GM23248 (cell line): Measurements from ENCODE around the gene APMAP. TPM values are rescaled to one million over a fixed set of nuclear protein-coding genes. Genes with fewer than 3 reads are reported as not detected.

Experiments
- DNase-seq: peaks from one replicate; pipeline ENCODE4 v3.0.0-alpha.2; 2015
- H2AFZ ChIP-seq: fragments of 200-600 bp; sonication (generic); 2 replicates; pipeline ENCODE4 v1.6.1; 2016; ENCODE audit warnings: antibody characterized with exemption
- H3F3A ChIP-seq: fragments of 200-600 bp; sonication (generic); 2 replicates; pipeline ENCODE4 v1.6.1; 2016; ENCODE audit warnings: mild to moderate bottlenecking, antibody characterized with exemption, mixed run types; ENCODE audit not compliant: insufficient read depth
- H3K27ac ChIP-seq: fragments of 200-600 bp; sonication (generic); 2 replicates; pipeline ENCODE4 v1.5.1; 2016; ENCODE audit warnings: mild to moderate bottlenecking
- H3K27me3 ChIP-seq: fragments of 200-600 bp; sonication (generic); replicated peaks from 2 replicates; pipeline ENCODE4 v1.6.1; 2016; ENCODE audit warnings: mild to moderate bottlenecking; ENCODE audit not compliant: insufficient read depth
- H3K36me3 ChIP-seq: fragments of 200-600 bp; sonication (generic); 2 replicates; pipeline ENCODE4 v1.6.1; 2016; ENCODE audit warnings: low read depth, mild to moderate bottlenecking
- H3K4me1 ChIP-seq: fragments of 200-600 bp; sonication (generic); 2 replicates; pipeline ENCODE4 v1.6.1; 2016; ENCODE audit warnings: mild to moderate bottlenecking; ENCODE audit not compliant: insufficient read depth
- H3K4me2 ChIP-seq: fragments of 200-600 bp; sonication (generic); one replicate; pipeline ENCODE4 v1.6.1; 2016; ENCODE audit warnings: mild to moderate bottlenecking; ENCODE audit not compliant: unreplicated experiment
- H3K4me3 ChIP-seq: fragments of 200-600 bp; sonication (generic); 2 replicates; pipeline ENCODE4 v1.5.1; 2016; ENCODE audit warnings: mild to moderate bottlenecking
- H3K79me2 ChIP-seq: fragments of 200-600 bp; sonication (generic); 2 replicates; pipeline ENCODE4 v1.6.1; 2016; ENCODE audit warnings: mild to moderate bottlenecking; ENCODE audit not compliant: insufficient read depth
- H3K9ac ChIP-seq: fragments of 200-600 bp; sonication (generic); 2 replicates; pipeline ENCODE4 v1.6.1; 2016; ENCODE audit warnings: mild to moderate bottlenecking
- H3K9me2 ChIP-seq: fragments of 200-600 bp; sonication (generic); 2 replicates; pipeline ENCODE4 v1.6.1; 2016; ENCODE audit warnings: mixed run types, mild to moderate bottlenecking, moderate library complexity; ENCODE audit not compliant: insufficient read depth
- H3K9me3 ChIP-seq: fragments of 200-600 bp; sonication (generic); one replicate; pipeline ENCODE4 v1.6.1; 2017; ENCODE audit warnings: low read depth
- H4K20me1 ChIP-seq: fragments of 200-600 bp; sonication (generic); 2 replicates; pipeline ENCODE4 v1.6.0; 2016; ENCODE audit not compliant: insufficient read depth
- EZH2 ChIP-seq: fragments of 200-600 bp; sonication (generic); IDR thresholded peaks from 2 replicates; pipeline ENCODE4 v1.6.1; 2018; ENCODE audit warnings: antibody characterized with exemption, mild to moderate bottlenecking; ENCODE audit not compliant: insufficient read depth, poor library complexity, severe bottlenecking
- EZH2phosphoT487 ChIP-seq: fragments of 200-600 bp; sonication (generic); IDR thresholded peaks from 2 replicates; pipeline ENCODE4 v1.6.1; 2018; ENCODE audit warnings: antibody characterized with exemption, moderate library complexity, mild to moderate bottlenecking, low read depth; ENCODE audit not compliant: insufficient read depth
- WGBS, 2 experiments: methylation state at CpG; one replicate each; pipeline ENCODE4 v1.1.6; 2015 to 2017; ENCODE audit warnings: low lambda C conversion rate in 2 of 2, low coverage in 1 of 2; ENCODE audit errors: missing lambda C conversion rate in 2 of 2; 5-methylcytosine and 5-hydroxymethylcytosine counted together
- in situ Hi-C: fragments of 300-500 bp; cut with MboI; formaldehyde crosslinking; loops from 2 replicates; pipeline ENCODE4 v1.15.0; 2020
- polyA plus RNA-seq: library from polyadenylated mRNA; unstranded; fragments of >200 nt; fragmentation: Nextera tagmentation; extraction: Ambion mirVana; gene quantifications from 2 replicates; pipeline ENCODE4 v1.2.1, GENCODE V29; 2016
- total RNA-seq: library from RNA; depleted of rRNA; stranded (reverse); fragments of >200 nt; shearing (Covaris generic); gene quantifications from 2 replicates; pipeline ENCODE4 v1.2.3, GENCODE V29; 2014

APMAP gene
- total and polyA plus RNA-seq, 2 experiments from 2014 or later = 109 to 123 TPM

GRCh38 chr20:24942679-24943078, 49.9 kb downstream of the APMAP start:
- H3K4me1 ChIP-seq = no peaks in the 10 kb centered on the region
- DNase-seq = no peak
- no peaks in the 10 kb centered on the region for H3K36me3 ChIP-seq
- no peak overlapping the region for H3K4me3 ChIP-seq
- no peak overlapping the region for H3K9ac ChIP-seq
- 36 to 42% methylated on average over 6 of the region's 6 CpGs for WGBS, 2 experiments
- no peak overlapping the region for H3K4me2 ChIP-seq
- in situ Hi-C loops = no loop called here
- H3F3A ChIP-seq = no peaks in the 10 kb centered on the region
- no peaks in the 10 kb centered on the region for H3K9me3 ChIP-seq
- no peaks in the 10 kb centered on the region for H3K79me2 ChIP-seq
- no peak overlapping the region for H3K27ac ChIP-seq
- H4K20me1 ChIP-seq = no peaks in the 10 kb centered on the region
- TF ChIP-seq EZH2phosphoT487 (no peak), EZH2 (no peak)
- H3K27me3 ChIP-seq = no peaks in the 10 kb centered on the region
- no peak overlapping the region for H2AFZ ChIP-seq
- H3K9me2 ChIP-seq = no peaks in the 10 kb centered on the region

- Histone ChIP-seq H3K79me2 (no peaks in the 10 kb centered on the region), H3K27ac (no peak overlapping the region), H3K36me3 (no peaks in the 10 kb centered on the region), H3F3A (no peaks in the 10 kb centered on the region), H2AFZ (no peak overlapping the region), H3K4me1 (no peaks in the 10 kb centered on the region), H3K4me3 (no peak overlapping the region), H3K27me3 (no peaks in the 10 kb centered on the region), H3K9me3 (no peaks in the 10 kb centered on the region), H3K4me2 (no peak overlapping the region), H4K20me1 (no peaks in the 10 kb centered on the region), H3K9me2 (no peaks in the 10 kb centered on the region), H3K9ac (no peak overlapping the region)
- TF ChIP-seq EZH2 (no peak), EZH2phosphoT487 (no peak)
- in situ Hi-C loops = no loop called here
- 29 to 44% methylated on average over 4 of the region's 4 CpGs for WGBS, 2 experiments
- no peak for DNase-seq
Measured at GRCh38 chr20:24939036-24939435, 53.5 kb downstream of the APMAP start.

GRCh38 chr20:24938498-24938897, 54.1 kb downstream of the APMAP start:
- no peak for TF ChIP-seq EZH2phosphoT487
- no peak for TF ChIP-seq EZH2
- in situ Hi-C loops = no loop called here
- Histone ChIP-seq H3K4me2 (no peak overlapping the region), H2AFZ (no peak overlapping the region), H3K9ac (no peak overlapping the region), H3K27ac (no peak overlapping the region), H3K36me3 (no peaks in the 10 kb centered on the region), H3K27me3 (no peaks in the 10 kb centered on the region), H4K20me1 (no peaks in the 10 kb centered on the region), H3K4me1 (no peaks in the 10 kb centered on the region), H3K4me3 (no peak overlapping the region), H3K9me2 (no peaks in the 10 kb centered on the region), H3F3A (no peaks in the 10 kb centered on the region), H3K9me3 (no peaks in the 10 kb centered on the region), H3K79me2 (no peaks in the 10 kb centered on the region)
- WGBS, 2 experiments = 43 to 45% methylated on average over 5 of the region's 5 CpGs
- DNase-seq = no peak

- no peak overlapping the region for H3K9ac ChIP-seq
- H3K4me3 ChIP-seq = no peak overlapping the region
- DNase-seq = no peak
- no peaks in the 10 kb centered on the region for H3K79me2 ChIP-seq
- no peaks in the 10 kb centered on the region for H3F3A ChIP-seq
- no peak overlapping the region for H3K4me2 ChIP-seq
- H2AFZ ChIP-seq = no peak overlapping the region
- H4K20me1 ChIP-seq = no peaks in the 10 kb centered on the region
- in situ Hi-C loops = no loop called here
- H3K36me3 ChIP-seq = no peaks in the 10 kb centered on the region
- TF ChIP-seq EZH2 = no peak
- TF ChIP-seq EZH2phosphoT487 = no peak
- no peaks in the 10 kb centered on the region for H3K27me3 ChIP-seq
- WGBS, 2 experiments = 19 to 29% methylated on average over 1 of the region's 1 CpG
- no peaks in the 10 kb centered on the region for H3K9me3 ChIP-seq
- H3K4me1 ChIP-seq = no peaks in the 10 kb centered on the region
- no peak overlapping the region for H3K27ac ChIP-seq
- no peaks in the 10 kb centered on the region for H3K9me2 ChIP-seq
Measured at GRCh38 chr20:24937579-24937978, 55.0 kb downstream of the APMAP start.
